Liver (tissue), 3 donors: ENCODE results near the gene CPOX.

Experiments used
- ATF3 ChIP-seq: IDR thresholded peaks from 2 replicates; pipeline ENCODE4 v1.6.1; 2016; ENCODE audit warnings: antibody characterized with exemption
- CTCF ChIP-seq: fragments of 150-350 bp; IDR thresholded peaks from 2 replicates; pipeline ENCODE4 v1.5.1; 2017; ENCODE audit warnings: improper control_type of control experiment, low read depth, low read length; ENCODE audit not compliant: missing input control
- EGR1 ChIP-seq, 2 donors: IDR thresholded peaks; 2 replicates each; pipeline ENCODE4 v1.6.1; 2016 to 2018; ENCODE audit warnings: antibody characterized with exemption in 2 of 2, low read depth in 2 of 2
- FOXA1 ChIP-seq: IDR thresholded peaks from 2 replicates; pipeline ENCODE4 v1.6.1; 2016; ENCODE audit warnings: antibody characterized with exemption
- FOXA2 ChIP-seq: IDR thresholded peaks from 2 replicates; pipeline ENCODE4 v1.6.1; 2016; ENCODE audit warnings: antibody characterized with exemption
- GABPA ChIP-seq, 2 donors: IDR thresholded peaks in 1 of 2; conservative IDR thresholded peaks in 1 of 2; 2 replicates each; pipeline ENCODE4 v1.6.1; 2016; ENCODE audit warnings: antibody characterized with exemption in 2 of 2, mild to moderate bottlenecking in 1 of 2, moderate library complexity in 1 of 2
- HNF4A ChIP-seq, 2 donors: conservative IDR thresholded peaks; 2 replicates each; pipeline ENCODE4 v1.6.1; 2016; ENCODE audit warnings: antibody characterized with exemption in 2 of 2, mild to moderate bottlenecking in 2 of 2
- HNF4G ChIP-seq: IDR thresholded peaks from 2 replicates; pipeline ENCODE4 v1.6.1; 2016; ENCODE audit warnings: antibody characterized with exemption
- JUND ChIP-seq, 2 donors: IDR thresholded peaks; 2 replicates each; pipeline ENCODE4 v1.6.1; 2016; ENCODE audit warnings: antibody characterized with exemption in 2 of 2
- RAD21 ChIP-seq, 2 donors: IDR thresholded peaks; 2 replicates each; pipeline ENCODE4 v1.6.1; 2016; ENCODE audit warnings: antibody characterized with exemption in 2 of 2, mild to moderate bottlenecking in 2 of 2
- REST ChIP-seq: IDR thresholded peaks from 2 replicates; pipeline ENCODE4 v1.6.1; 2016; ENCODE audit warnings: antibody characterized with exemption, mild to moderate bottlenecking
- RXRA ChIP-seq, 2 donors: IDR thresholded peaks; 2 replicates each; pipeline ENCODE4 v1.6.1; 2017 to 2018; ENCODE audit warnings: antibody characterized with exemption in 2 of 2, mild to moderate bottlenecking in 1 of 2
- SP1 ChIP-seq: IDR thresholded peaks from 2 replicates; pipeline ENCODE4 v1.6.1; 2018; ENCODE audit warnings: antibody characterized with exemption, mild to moderate bottlenecking
- ZBTB33 ChIP-seq: IDR thresholded peaks from 2 replicates; pipeline ENCODE4 v1.6.1; 2016; ENCODE audit warnings: antibody characterized with exemption
- donor health status: healthy.
- donor health status: healthy.

- TF ChIP-seq CTCF (no peak), ZBTB33 (no peak), SP1 (no peak), FOXA1 (no peak), ATF3 (no peak), RXRA (IDR thresholded peaks at IDR 0.05) (no peak), GABPA (IDR thresholded peaks at IDR 0.05 in 1 of 2, conservative IDR thresholded peaks at IDR 0.05 in 1 of 2) (no peak), REST (no peak), HNF4G (no peak), JUND (IDR thresholded peaks at IDR 0.05) (no peak), FOXA2 (no peak), RAD21 (IDR thresholded peaks at IDR 0.05) (no peak), HNF4A (conservative IDR thresholded peaks at IDR 0.05) (no peak), EGR1 (IDR thresholded peaks at IDR 0.05; ENCODE audit: low read depth in 2 of 2) (no peak)
These were observed 5.1 kb upstream of the CPOX start for GRCh38 chr3:98598492-98598891.
